Liver (tissue), 9 donors: ENCODE data around the gene PEX14. TPM values are rescaled to one million over a fixed set of nuclear protein-coding genes. Genes with fewer than 3 reads are reported as not detected.
"Not testable (repeated sequence)": the region's sequence is repeated elsewhere in the genome, so short reads cannot be mapped to it uniquely, and the experiment has no call there.

Source experiments
- DNase-seq: peaks from one replicate; pipeline ENCODE4 v3.0.0-alpha.2; 2017; ENCODE audit warnings: low spot score
- H3K27ac ChIP-seq, 2 donors: one replicate each; pipeline ENCODE4 v1.7.0; 2013; ENCODE audit warnings: inconsistent platforms in 2 of 2, low read length in 2 of 2, control low read depth in 1 of 2, low read depth in 1 of 2, mild to moderate bottlenecking in 1 of 2
- H3K27me3 ChIP-seq, 4 donors: one replicate each; pipeline versions ENCODE4 v1.6.1 to v1.7.0; 2013; ENCODE audit warnings: low read length in 3 of 4, inconsistent platforms in 1 of 4, mild to moderate bottlenecking in 1 of 4, moderate library complexity in 1 of 4; ENCODE audit not compliant: control insufficient read depth in 4 of 4, insufficient read depth in 4 of 4
- H3K36me3 ChIP-seq, 4 donors: one replicate each; pipeline versions ENCODE4 v1.6.1 to v1.7.0; 2013; ENCODE audit warnings: low read length in 3 of 4, mild to moderate bottlenecking in 3 of 4, low read depth in 1 of 4, moderate library complexity in 1 of 4; ENCODE audit not compliant: control insufficient read depth in 4 of 4, insufficient read depth in 3 of 4
- H3K4me1 ChIP-seq, 4 donors: one replicate each; pipeline versions ENCODE4 v1.6.1 to v1.7.0; 2013; ENCODE audit warnings: low read length in 3 of 4, mild to moderate bottlenecking in 3 of 4, moderate library complexity in 1 of 4; ENCODE audit not compliant: control insufficient read depth in 4 of 4, insufficient read depth in 4 of 4
- H3K4me3 ChIP-seq, 3 donors: one replicate each; pipeline versions ENCODE4 v1.6.1 to v1.7.0; 2013; ENCODE audit warnings: low read length in 3 of 3, control low read depth in 1 of 3, low read depth in 1 of 3, mild to moderate bottlenecking in 1 of 3
- H3K9ac ChIP-seq, 2 donors: one replicate each; pipeline ENCODE4 v1.7.0; 2013; ENCODE audit warnings: low read length in 2 of 2, mild to moderate bottlenecking in 2 of 2, moderate library complexity in 2 of 2, control low read depth in 1 of 2, low read depth in 1 of 2
- H3K9me3 ChIP-seq, 4 donors: one replicate each; pipeline versions ENCODE4 v1.6.1 to v1.7.0; 2013; ENCODE audit warnings: low read length in 3 of 4; ENCODE audit not compliant: control insufficient read depth in 4 of 4
- EGR1 ChIP-seq, 2 donors: IDR thresholded peaks; 2 replicates each; pipeline ENCODE4 v1.6.1; 2016 to 2018; ENCODE audit warnings: antibody characterized with exemption in 2 of 2, low read depth in 2 of 2
- FOXA2 ChIP-seq: IDR thresholded peaks from 2 replicates; pipeline ENCODE4 v1.6.1; 2016; ENCODE audit warnings: antibody characterized with exemption
- HNF4A ChIP-seq, 2 donors: conservative IDR thresholded peaks; 2 replicates each; pipeline ENCODE4 v1.6.1; 2016; ENCODE audit warnings: antibody characterized with exemption in 2 of 2, mild to moderate bottlenecking in 2 of 2
- HNF4G ChIP-seq: IDR thresholded peaks from 2 replicates; pipeline ENCODE4 v1.6.1; 2016; ENCODE audit warnings: antibody characterized with exemption
- JUND ChIP-seq, 2 donors: IDR thresholded peaks; 2 replicates each; pipeline ENCODE4 v1.6.1; 2016; ENCODE audit warnings: antibody characterized with exemption in 2 of 2
- NR2F2 ChIP-seq: IDR thresholded peaks from 2 replicates; pipeline ENCODE4 v1.6.1; 2016; ENCODE audit warnings: antibody characterized with exemption
- RAD21 ChIP-seq, 2 donors: IDR thresholded peaks; 2 replicates each; pipeline ENCODE4 v1.6.1; 2016; ENCODE audit warnings: antibody characterized with exemption in 2 of 2, mild to moderate bottlenecking in 2 of 2
- RXRA ChIP-seq, 2 donors: IDR thresholded peaks; 2 replicates each; pipeline ENCODE4 v1.6.1; 2017 to 2018; ENCODE audit warnings: antibody characterized with exemption in 2 of 2, mild to moderate bottlenecking in 1 of 2
- SP1 ChIP-seq: IDR thresholded peaks from 2 replicates; pipeline ENCODE4 v1.6.1; 2018; ENCODE audit warnings: antibody characterized with exemption, mild to moderate bottlenecking
- YY1 ChIP-seq: IDR thresholded peaks from 2 replicates; pipeline ENCODE4 v1.6.1; 2016; ENCODE audit warnings: antibody characterized with exemption, mild to moderate bottlenecking
- WGBS: extraction: QIAGEN DNeasy Blood & Tissue Kit; methylation state at CpG from one replicate; pipeline ENCODE4 v1.1.7; 2013; 5-methylcytosine and 5-hydroxymethylcytosine counted together
- polyA plus RNA-seq, 2 donors: library from polyadenylated mRNA; stranded (reverse) in 1 of 2; unstranded in 1 of 2; fragments of 200-250 nt in 1 of 2; fragments of >200 nt in 1 of 2; fragmentation: Nextera tagmentation in 1 of 2; extraction: Ambion mirVana in 1 of 2; gene quantifications; one replicate each; pipeline versions ENCODE4 v1.2.1 to v1.2.3, GENCODE V29; 2013 to 2015
- total RNA-seq, 2 donors: library from RNA; depleted of rRNA; stranded (reverse); fragments of >200 nt; gene quantifications; one replicate each; pipeline ENCODE4 v1.2.3, GENCODE V29; 2014
- TF ChIP-seq, protein P1 (sequence below): IDR thresholded peaks from 2 replicates; pipeline ENCODE4 v1.6.1; 2016; ENCODE audit warnings: antibody characterized with exemption, mild to moderate bottlenecking
- TF ChIP-seq, protein P2 (sequence below): IDR thresholded peaks from 2 replicates; pipeline ENCODE4 v1.6.1; 2016; ENCODE audit warnings: antibody characterized with exemption
- TF ChIP-seq, protein P3 (sequence below): IDR thresholded peaks from 2 replicates; pipeline ENCODE4 v1.6.1; 2016; ENCODE audit warnings: antibody characterized with exemption
- TF ChIP-seq, protein P4 (sequence below): IDR thresholded peaks from 2 replicates; pipeline ENCODE4 v1.6.1; 2016; ENCODE audit warnings: antibody characterized with exemption
- donor health status: healthy.
- donor health status: healthy.
- donor health status: healthy.
- donor health status: healthy.
- donor health status: healthy.

The PEX14 gene
- total and polyA plus RNA-seq, 4 donors = 7.1 to 16.1 (median 11.7) TPM

DNA sequence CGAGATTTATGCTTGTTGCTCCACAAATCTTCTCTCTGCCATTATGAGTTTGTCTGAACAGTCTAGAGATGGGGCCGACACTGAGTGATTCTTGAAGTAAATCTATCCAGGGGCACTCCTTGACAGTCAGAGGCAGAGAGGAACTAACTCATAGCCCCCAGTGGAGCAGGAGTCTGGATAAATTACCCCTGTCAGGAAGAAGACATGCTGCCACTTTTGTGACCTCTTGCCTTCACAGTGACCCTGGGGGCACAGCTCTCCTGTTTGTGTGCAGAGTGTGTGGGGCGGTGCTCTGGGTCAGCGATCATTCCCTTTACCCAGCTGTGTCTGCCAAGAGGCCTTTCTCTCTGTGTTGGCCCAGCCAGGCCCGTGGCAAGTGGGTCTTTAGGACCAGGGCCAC, 29.5 kb downstream of the PEX14 start (continued):
- TF ChIP-seq, protein P1, sequence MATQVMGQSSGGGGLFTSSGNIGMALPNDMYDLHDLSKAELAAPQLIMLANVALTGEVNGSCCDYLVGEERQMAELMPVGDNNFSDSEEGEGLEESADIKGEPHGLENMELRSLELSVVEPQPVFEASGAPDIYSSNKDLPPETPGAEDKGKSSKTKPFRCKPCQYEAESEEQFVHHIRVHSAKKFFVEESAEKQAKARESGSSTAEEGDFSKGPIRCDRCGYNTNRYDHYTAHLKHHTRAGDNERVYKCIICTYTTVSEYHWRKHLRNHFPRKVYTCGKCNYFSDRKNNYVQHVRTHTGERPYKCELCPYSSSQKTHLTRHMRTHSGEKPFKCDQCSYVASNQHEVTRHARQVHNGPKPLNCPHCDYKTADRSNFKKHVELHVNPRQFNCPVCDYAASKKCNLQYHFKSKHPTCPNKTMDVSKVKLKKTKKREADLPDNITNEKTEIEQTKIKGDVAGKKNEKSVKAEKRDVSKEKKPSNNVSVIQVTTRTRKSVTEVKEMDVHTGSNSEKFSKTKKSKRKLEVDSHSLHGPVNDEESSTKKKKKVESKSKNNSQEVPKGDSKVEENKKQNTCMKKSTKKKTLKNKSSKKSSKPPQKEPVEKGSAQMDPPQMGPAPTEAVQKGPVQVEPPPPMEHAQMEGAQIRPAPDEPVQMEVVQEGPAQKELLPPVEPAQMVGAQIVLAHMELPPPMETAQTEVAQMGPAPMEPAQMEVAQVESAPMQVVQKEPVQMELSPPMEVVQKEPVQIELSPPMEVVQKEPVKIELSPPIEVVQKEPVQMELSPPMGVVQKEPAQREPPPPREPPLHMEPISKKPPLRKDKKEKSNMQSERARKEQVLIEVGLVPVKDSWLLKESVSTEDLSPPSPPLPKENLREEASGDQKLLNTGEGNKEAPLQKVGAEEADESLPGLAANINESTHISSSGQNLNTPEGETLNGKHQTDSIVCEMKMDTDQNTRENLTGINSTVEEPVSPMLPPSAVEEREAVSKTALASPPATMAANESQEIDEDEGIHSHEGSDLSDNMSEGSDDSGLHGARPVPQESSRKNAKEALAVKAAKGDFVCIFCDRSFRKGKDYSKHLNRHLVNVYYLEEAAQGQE = no peak
- TF ChIP-seq EGR1 (IDR thresholded peaks at IDR 0.05; ENCODE audit: low read depth in 2 of 2) (peak in 1 of 2 donors; percentile 26), HNF4A (conservative IDR thresholded peaks at IDR 0.05) (peak; percentile 93 to 95), FOXA2 (peak; percentile 55), NR2F2 (peak; percentile 81), YY1 (peak; percentile 60), RXRA (IDR thresholded peaks at IDR 0.05) (peak; percentile 99)
- TF ChIP-seq, protein P2, sequence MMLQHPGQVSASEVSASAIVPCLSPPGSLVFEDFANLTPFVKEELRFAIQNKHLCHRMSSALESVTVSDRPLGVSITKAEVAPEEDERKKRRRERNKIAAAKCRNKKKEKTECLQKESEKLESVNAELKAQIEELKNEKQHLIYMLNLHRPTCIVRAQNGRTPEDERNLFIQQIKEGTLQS = no peak

DNA sequence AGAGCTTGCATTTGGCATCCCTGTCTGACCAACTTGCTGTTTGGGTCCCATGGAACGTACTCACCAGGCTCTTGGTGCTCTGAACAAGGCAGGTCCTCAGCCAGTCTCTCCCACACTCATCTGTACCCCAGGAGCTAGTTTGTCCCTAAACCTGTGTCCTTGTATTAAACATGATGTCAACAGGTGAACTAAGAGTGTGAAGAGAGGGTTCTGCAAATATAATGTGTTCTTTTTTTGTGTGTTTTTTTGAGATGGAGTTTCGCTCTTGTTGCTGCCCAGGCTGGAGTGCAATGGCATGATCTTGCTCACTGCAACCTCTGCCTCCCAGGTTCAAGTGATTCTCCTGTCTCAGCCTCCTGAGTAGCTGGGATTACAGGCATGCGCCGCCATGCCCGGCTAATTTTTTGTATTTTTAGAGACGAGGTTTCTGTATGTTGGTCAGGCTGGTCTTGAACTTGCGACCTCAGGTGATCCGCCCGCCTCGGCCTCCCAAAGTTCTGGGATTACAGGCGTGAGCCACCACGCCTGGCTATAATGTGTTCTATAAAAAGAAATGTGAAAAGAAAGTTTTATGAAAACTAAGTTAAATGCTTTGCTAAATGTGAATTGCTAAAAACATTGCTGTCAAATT, 31.4 kb downstream of the PEX14 start:
- not testable (repeated sequence) for H3K27ac ChIP-seq

GRCh38 chr1:10506677-10507047, 31.9 kb downstream of the PEX14 start:
- no peak for TF ChIP-seq RAD21 (IDR thresholded peaks at IDR 0.05)
- TF ChIP-seq HNF4G = no peak
- TF ChIP-seq JUND (IDR thresholded peaks at IDR 0.05) = no peak
- no peak for TF ChIP-seq SP1
- TF ChIP-seq, protein P3, sequence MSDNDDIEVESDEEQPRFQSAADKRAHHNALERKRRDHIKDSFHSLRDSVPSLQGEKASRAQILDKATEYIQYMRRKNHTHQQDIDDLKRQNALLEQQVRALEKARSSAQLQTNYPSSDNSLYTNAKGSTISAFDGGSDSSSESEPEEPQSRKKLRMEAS = no peak
- TF ChIP-seq, protein P4, sequence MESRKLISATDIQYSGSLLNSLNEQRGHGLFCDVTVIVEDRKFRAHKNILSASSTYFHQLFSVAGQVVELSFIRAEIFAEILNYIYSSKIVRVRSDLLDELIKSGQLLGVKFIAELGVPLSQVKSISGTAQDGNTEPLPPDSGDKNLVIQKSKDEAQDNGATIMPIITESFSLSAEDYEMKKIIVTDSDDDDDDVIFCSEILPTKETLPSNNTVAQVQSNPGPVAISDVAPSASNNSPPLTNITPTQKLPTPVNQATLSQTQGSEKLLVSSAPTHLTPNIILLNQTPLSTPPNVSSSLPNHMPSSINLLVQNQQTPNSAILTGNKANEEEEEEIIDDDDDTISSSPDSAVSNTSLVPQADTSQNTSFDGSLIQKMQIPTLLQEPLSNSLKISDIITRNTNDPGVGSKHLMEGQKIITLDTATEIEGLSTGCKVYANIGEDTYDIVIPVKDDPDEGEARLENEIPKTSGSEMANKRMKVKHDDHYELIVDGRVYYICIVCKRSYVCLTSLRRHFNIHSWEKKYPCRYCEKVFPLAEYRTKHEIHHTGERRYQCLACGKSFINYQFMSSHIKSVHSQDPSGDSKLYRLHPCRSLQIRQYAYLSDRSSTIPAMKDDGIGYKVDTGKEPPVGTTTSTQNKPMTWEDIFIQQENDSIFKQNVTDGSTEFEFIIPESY = no peak
- no peak for TF ChIP-seq FOXA2
- no peak for TF ChIP-seq NR2F2
- peaks cover 12 to 72% (median 51%) of the 10 kb centered on the region in 4 donors for H3K4me1 ChIP-seq
- no peak for DNase-seq
- no peaks in the 10 kb centered on the region for H3K9me3 ChIP-seq
- no peak overlapping the region for H3K27ac ChIP-seq
- no peak overlapping the region for H3K4me3 ChIP-seq
- no peaks in the 10 kb centered on the region for H3K27me3 ChIP-seq
- no peak overlapping the region for H3K9ac ChIP-seq
- H3K36me3 ChIP-seq = no peaks in the 10 kb centered on the region
- 72% methylated on average over 4 of the region's 4 CpGs for WGBS

More for the DNA sequence above, 31.4 kb downstream of the PEX14 start:
- not testable (repeated sequence) for H3K9me3 ChIP-seq, DNase-seq, H3K27me3 ChIP-seq, H3K4me3 ChIP-seq, H3K36me3 ChIP-seq, H3K9ac ChIP-seq
- WGBS = 93% methylated on average over 12 of the region's 12 CpGs
- H3K4me1 ChIP-seq = peaks cover 9 to 67% (median 46%) of the 10 kb centered on the region in 4 donors
